ENCODE results near the gene NUDCD3. TPM values are rescaled to one million over a fixed set of nuclear protein-coding genes. Genes with fewer than 3 reads are reported as not detected.

Gene NUDCD3
- total and polyA plus RNA-seq, 2 experiments from 2014 or later: 35.7 to 42.7 TPM

DNA sequence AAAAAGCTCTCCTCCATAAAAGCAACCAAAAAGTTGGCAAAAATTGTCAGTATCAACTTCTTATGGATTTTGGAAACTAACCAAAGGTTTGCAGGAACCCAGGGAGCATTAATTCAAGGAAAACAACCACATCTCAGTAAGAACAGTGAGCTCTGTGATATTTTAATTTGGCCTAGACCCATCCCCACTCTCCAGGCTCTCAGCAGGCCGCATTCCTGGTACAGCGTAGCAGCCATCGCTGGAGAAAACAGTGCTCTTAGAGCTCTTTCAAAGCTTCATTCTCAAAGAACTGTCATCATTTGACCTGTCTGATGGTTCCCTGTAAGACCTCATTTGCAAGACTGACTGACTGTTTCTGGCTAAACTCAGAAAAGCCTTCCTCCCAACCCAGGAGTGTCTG is 81.9 kb downstream of the NUDCD3 start (continued):
- TF ChIP-seq, protein P1, sequence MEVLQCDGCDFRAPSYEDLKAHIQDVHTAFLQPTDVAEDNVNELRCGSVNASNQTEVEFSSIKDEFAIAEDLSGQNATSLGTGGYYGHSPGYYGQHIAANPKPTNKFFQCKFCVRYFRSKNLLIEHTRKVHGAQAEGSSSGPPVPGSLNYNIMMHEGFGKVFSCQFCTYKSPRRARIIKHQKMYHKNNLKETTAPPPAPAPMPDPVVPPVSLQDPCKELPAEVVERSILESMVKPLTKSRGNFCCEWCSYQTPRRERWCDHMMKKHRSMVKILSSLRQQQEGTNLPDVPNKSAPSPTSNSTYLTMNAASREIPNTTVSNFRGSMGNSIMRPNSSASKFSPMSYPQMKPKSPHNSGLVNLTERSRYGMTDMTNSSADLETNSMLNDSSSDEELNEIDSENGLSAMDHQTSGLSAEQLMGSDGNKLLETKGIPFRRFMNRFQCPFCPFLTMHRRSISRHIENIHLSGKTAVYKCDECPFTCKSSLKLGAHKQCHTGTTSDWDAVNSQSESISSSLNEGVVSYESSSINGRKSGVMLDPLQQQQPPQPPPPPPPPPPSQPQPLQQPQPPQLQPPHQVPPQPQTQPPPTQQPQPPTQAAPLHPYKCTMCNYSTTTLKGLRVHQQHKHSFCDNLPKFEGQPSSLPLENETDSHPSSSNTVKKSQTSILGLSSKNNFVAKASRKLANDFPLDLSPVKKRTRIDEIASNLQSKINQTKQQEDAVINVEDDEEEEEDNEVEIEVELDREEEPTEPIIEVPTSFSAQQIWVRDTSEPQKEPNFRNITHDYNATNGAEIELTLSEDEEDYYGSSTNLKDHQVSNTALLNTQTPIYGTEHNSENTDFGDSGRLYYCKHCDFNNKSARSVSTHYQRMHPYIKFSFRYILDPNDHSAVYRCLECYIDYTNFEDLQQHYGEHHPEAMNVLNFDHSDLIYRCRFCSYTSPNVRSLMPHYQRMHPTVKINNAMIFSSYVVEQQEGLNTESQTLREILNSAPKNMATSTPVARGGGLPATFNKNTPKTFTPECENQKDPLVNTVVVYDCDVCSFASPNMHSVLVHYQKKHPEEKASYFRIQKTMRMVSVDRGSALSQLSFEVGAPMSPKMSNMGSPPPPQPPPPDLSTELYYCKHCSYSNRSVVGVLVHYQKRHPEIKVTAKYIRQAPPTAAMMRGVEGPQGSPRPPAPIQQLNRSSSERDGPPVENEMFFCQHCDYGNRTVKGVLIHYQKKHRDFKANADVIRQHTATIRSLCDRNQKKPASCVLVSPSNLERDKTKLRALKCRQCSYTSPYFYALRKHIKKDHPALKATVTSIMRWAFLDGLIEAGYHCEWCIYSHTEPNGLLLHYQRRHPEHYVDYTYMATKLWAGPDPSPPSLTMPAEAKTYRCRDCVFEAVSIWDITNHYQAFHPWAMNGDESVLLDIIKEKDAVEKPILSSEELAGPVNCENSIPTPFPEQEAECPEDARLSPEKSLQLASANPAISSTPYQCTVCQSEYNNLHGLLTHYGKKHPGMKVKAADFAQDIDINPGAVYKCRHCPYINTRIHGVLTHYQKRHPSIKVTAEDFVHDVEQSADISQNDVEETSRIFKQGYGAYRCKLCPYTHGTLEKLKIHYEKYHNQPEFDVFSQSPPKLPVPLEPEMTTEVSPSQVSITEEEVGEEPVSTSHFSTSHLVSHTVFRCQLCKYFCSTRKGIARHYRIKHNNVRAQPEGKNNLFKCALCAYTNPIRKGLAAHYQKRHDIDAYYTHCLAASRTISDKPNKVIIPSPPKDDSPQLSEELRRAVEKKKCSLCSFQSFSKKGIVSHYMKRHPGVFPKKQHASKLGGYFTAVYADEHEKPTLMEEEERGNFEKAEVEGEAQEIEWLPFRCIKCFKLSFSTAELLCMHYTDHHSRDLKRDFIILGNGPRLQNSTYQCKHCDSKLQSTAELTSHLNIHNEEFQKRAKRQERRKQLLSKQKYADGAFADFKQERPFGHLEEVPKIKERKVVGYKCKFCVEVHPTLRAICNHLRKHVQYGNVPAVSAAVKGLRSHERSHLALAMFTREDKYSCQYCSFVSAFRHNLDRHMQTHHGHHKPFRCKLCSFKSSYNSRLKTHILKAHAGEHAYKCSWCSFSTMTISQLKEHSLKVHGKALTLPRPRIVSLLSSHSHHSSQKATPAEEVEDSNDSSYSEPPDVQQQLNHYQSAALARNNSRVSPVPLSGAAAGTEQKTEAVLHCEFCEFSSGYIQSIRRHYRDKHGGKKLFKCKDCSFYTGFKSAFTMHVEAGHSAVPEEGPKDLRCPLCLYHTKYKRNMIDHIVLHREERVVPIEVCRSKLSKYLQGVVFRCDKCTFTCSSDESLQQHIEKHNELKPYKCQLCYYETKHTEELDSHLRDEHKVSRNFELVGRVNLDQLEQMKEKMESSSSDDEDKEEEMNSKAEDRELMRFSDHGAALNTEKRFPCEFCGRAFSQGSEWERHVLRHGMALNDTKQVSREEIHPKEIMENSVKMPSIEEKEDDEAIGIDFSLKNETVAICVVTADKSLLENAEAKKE (CRISPR knock-in tag; IDR thresholded peaks at IDR 0.05): peak; percentile 69; the same call in 1 of the 2 replicates
- TF ChIP-seq ZNF114 (CRISPR knock-in tag; IDR thresholded peaks at IDR 0.05) (no peak), CTCF (conservative IDR thresholded peaks at IDR 0.05; ENCODE audit: low read depth in 2 of 2) (no peak), ETS1 (IDR thresholded peaks at IDR 0.05) (no peak), JUNB (IDR thresholded peaks at IDR 0.05; ENCODE audit: unreplicated experiment) (no peak), EZH2 (IDR thresholded peaks at IDR 0.05; ENCODE audit: low read depth, unreplicated experiment) (no peak)

DNA sequence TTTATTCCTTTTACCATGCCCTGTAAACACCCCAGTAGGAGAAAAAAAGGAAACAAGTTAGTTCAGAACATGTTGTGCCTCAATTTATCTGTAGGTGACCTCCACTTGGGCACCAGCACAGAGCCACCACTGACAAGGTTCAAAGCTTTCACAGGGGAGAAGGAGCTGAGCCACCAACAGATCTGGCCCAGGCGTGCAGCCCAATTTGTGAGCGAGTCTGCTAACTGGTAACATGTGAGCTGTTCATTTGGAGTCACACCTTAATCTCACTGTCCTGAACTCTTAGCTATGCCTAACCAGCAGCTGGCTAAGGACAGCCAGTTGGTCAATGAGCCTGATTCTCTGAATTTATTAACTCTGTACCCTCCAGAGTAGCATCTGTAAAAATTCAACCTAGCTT is 86.7 kb downstream of the NUDCD3 start:
- Histone ChIP-seq H3K27me3 (ENCODE audit: insufficient read depth) (no peaks in the 10 kb centered on the region), H3K36me3 (ENCODE audit: insufficient read depth) (no peaks in the 10 kb centered on the region), H3K27ac (ENCODE audit: low read depth) (no peak overlapping the region), H3F3A (replicated peaks; ENCODE audit: low read depth) (no peaks in the 10 kb centered on the region), H3K9me2 (ENCODE audit: insufficient read depth) (no peaks in the 10 kb centered on the region), H3K4me3 (no peak overlapping the region), H4K20me1 (replicated peaks; ENCODE audit: insufficient read depth) (no peaks in the 10 kb centered on the region; the same call in 1 of the 2 replicates), H3K79me2 (replicated peaks; ENCODE audit: insufficient read depth) (peaks cover 24% of the 10 kb centered on the region), H3K4me1 (ENCODE audit: insufficient read depth) (peaks cover 10% of the 10 kb centered on the region), H2AFZ (no peak overlapping the region), H3K4me2 (no peak overlapping the region)
- no peaks in the 10 kb centered on the region for H3K9me3 Mint-ChIP-seq
- H3K4me1 Mint-ChIP-seq: peaks cover 29% of the 10 kb centered on the region
- DNase-seq (ENCODE audit: low spot score) (no peak), ATAC-seq (no peak)
- H3K27ac Mint-ChIP-seq: no peak overlapping the region
- H3K27me3 Mint-ChIP-seq (ENCODE audit: insufficient read depth, low read depth, poor library complexity): no peaks in the 10 kb centered on the region
- peaks cover 5% of the 10 kb centered on the region; the same call in 2 of the 3 replicates for H3K36me3 Mint-ChIP-seq (ENCODE audit: low read depth)
- no peak overlapping the region for H3K4me3 Mint-ChIP-seq
- TF ChIP-seq, protein P1 (CRISPR knock-in tag; IDR thresholded peaks at IDR 0.05): no peak
- TF ChIP-seq ZNF114 (CRISPR knock-in tag; IDR thresholded peaks at IDR 0.05): no peak
